Measurements from ENCODE around the gene ALKAL2.

GRCh38 chr2:332592-332991 lies 44.7 kb upstream of the ALKAL2 start:
- no peak for TF ChIP-seq CTCF (IDR thresholded peaks at IDR 0.05)
- no peak for TF ChIP-seq POLR2A (IDR thresholded peaks at IDR 0.05)

Measured in lower leg skin (tissue), 3 donors.